ENCODE data around the gene AUTS2. TPM values are rescaled to one million over a fixed set of nuclear protein-coding genes. Genes with fewer than 3 reads are reported as not detected.

The AUTS2 gene
- total RNA-seq, 1 donor from 2014 or later: 80.6 TPM

GRCh38 chr7:70721500-70721899, 1123.2 kb downstream of the AUTS2 start:
- Mint-ChIP-seq H3K27ac (ENCODE audit: unreplicated experiment) (no peak overlapping the region), H3K27me3 (ENCODE audit: unreplicated experiment) (no peaks in the 10 kb centered on the region), H3K9me3 (ENCODE audit: unreplicated experiment) (no peaks in the 10 kb centered on the region)

GRCh38 chr7:70723339-70723738, 1125.1 kb downstream of the AUTS2 start:
- H3K27ac Mint-ChIP-seq (ENCODE audit: unreplicated experiment): no peak overlapping the region
- no peak for DNase-seq (ENCODE audit: extremely low spot score, unreplicated experiment)
- H3K4me1 Mint-ChIP-seq (ENCODE audit: unreplicated experiment): peaks cover 15% of the 10 kb centered on the region
- TF ChIP-seq CTCF (IDR thresholded peaks at IDR 0.05): no peak
- H3K4me3 Mint-ChIP-seq (ENCODE audit: unreplicated experiment): no peak overlapping the region
- H3K9me3 Mint-ChIP-seq (ENCODE audit: unreplicated experiment): no peaks in the 10 kb centered on the region
- H3K27me3 Mint-ChIP-seq (ENCODE audit: unreplicated experiment): no peaks in the 10 kb centered on the region
- H3K36me3 Mint-ChIP-seq (ENCODE audit: unreplicated experiment): no peaks in the 10 kb centered on the region

More at GRCh38 chr7:70721500-70721899, 1123.2 kb downstream of the AUTS2 start:
- peaks cover 15% of the 10 kb centered on the region for H3K4me1 Mint-ChIP-seq (ENCODE audit: unreplicated experiment)
- TF ChIP-seq CTCF (IDR thresholded peaks at IDR 0.05): no peak
- no peak overlapping the region for H3K4me3 Mint-ChIP-seq (ENCODE audit: unreplicated experiment)
- H3K36me3 Mint-ChIP-seq (ENCODE audit: unreplicated experiment): no peaks in the 10 kb centered on the region
- no peak for DNase-seq (ENCODE audit: extremely low spot score, unreplicated experiment)

DNA sequence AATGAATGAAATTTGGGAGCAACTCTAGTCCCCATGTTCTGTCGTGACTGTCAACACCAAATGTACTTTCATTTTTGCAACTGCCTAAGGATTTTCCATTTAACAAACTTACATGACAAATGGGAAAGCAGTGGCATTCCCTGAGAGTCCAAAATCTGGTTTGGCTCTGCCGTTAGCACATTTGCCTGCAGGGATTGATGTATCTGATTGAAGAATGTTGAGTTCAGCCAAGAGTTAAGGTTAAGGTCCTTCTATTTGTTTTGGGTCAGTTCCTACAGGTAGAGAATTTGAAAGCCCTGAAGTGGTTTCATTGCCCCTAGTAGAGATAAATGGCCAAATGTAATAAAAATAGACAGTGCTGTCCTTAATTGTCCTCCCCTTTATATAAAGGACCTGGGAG, 1127.2 kb downstream of the AUTS2 start:
- TF ChIP-seq CTCF (IDR thresholded peaks at IDR 0.05): no peak
- H3K4me3 Mint-ChIP-seq (ENCODE audit: unreplicated experiment): no peak overlapping the region
- H3K9me3 Mint-ChIP-seq (ENCODE audit: unreplicated experiment): peaks cover 3% of the 10 kb centered on the region
- peaks cover 11% of the 10 kb centered on the region for H3K4me1 Mint-ChIP-seq (ENCODE audit: unreplicated experiment)
- peaks cover 2% of the 10 kb centered on the region for H3K36me3 Mint-ChIP-seq (ENCODE audit: unreplicated experiment)
- DNase-seq (ENCODE audit: extremely low spot score, unreplicated experiment): no peak
- H3K27me3 Mint-ChIP-seq (ENCODE audit: unreplicated experiment): no peaks in the 10 kb centered on the region
- no peak overlapping the region for H3K27ac Mint-ChIP-seq (ENCODE audit: unreplicated experiment)

GRCh38 chr7:70726294-70726693, 1128.0 kb downstream of the AUTS2 start:
- Mint-ChIP-seq H3K27me3 (ENCODE audit: unreplicated experiment) (no peaks in the 10 kb centered on the region), H3K9me3 (ENCODE audit: unreplicated experiment) (peaks cover 9% of the 10 kb centered on the region), H3K4me1 (ENCODE audit: unreplicated experiment) (peaks cover 10% of the 10 kb centered on the region), H3K27ac (ENCODE audit: unreplicated experiment) (no peak overlapping the region), H3K4me3 (ENCODE audit: unreplicated experiment) (no peak overlapping the region), H3K36me3 (ENCODE audit: unreplicated experiment) (peaks cover 6% of the 10 kb centered on the region)
- DNase-seq (ENCODE audit: extremely low spot score, unreplicated experiment): no peak
- no peak for TF ChIP-seq CTCF (IDR thresholded peaks at IDR 0.05)

DNA sequence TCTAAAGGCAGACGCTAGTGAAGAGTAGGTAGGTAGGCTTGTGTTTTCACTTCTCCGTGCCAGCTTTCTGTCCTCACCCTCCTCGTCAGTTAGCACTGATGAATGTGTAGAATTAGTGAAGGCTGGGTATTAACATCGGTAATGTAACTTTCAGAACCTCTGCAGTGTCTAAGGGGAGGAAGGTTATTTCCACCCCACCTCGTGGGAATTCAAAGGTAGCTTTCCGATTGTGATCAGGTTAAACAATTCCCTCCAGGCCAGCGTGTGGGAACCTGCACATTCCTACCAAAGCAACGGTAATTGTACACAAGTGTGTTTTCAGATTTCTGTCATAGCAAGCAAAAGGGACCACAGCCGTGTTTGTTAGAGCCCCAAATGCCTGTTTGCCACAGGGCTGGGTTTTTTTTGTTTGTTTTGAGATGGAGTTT, 1128.7 kb downstream of the AUTS2 start:
- no peak for TF ChIP-seq CTCF (IDR thresholded peaks at IDR 0.05)
- peaks cover 10% of the 10 kb centered on the region for H3K4me1 Mint-ChIP-seq (ENCODE audit: unreplicated experiment)
- H3K36me3 Mint-ChIP-seq (ENCODE audit: unreplicated experiment): peaks cover 6% of the 10 kb centered on the region
- H3K4me3 Mint-ChIP-seq (ENCODE audit: unreplicated experiment): no peak overlapping the region
- no peak for DNase-seq (ENCODE audit: extremely low spot score, unreplicated experiment)
- no peaks in the 10 kb centered on the region for H3K27me3 Mint-ChIP-seq (ENCODE audit: unreplicated experiment)
- no peak overlapping the region for H3K27ac Mint-ChIP-seq (ENCODE audit: unreplicated experiment)
- peaks cover 9% of the 10 kb centered on the region for H3K9me3 Mint-ChIP-seq (ENCODE audit: unreplicated experiment)
